IPS-18c (cell line): ENCODE measurements around the gene SLC10A3.

Experiments used
- H3K4me3 ChIP-seq: 2 replicates; pipeline ENCODE4 v1.7.0; 2013; ENCODE audit warnings: low read depth, mild to moderate bottlenecking, low read length, moderate library complexity; ENCODE audit not compliant: insufficient read depth
- H3K9me3 ChIP-seq: one replicate; pipeline ENCODE4 v1.6.1; 2013; ENCODE audit warnings: mild to moderate bottlenecking, low read length, moderate library complexity; ENCODE audit not compliant: control insufficient read depth, insufficient read depth

Gene SLC10A3

GRCh38 chrX:154439841-154440240, 50.6 kb downstream of the SLC10A3 start:
- Histone ChIP-seq H3K9me3 (peaks cover 8% of the 10 kb centered on the region), H3K4me3 (no peak overlapping the region)

GRCh38 chrX:154437971-154438893, 52.2 kb downstream of the SLC10A3 start:
- H3K4me3 ChIP-seq: peak overlapping the region; percentile 64
- H3K9me3 ChIP-seq: peaks cover 13% of the 10 kb centered on the region
